Testis (tissue), 3 donors: ENCODE data around the gene NHSL2. TPM values are rescaled to one million over a fixed set of nuclear protein-coding genes. Genes with fewer than 3 reads are reported as not detected.

Experiments used
- DNase-seq: peaks from one replicate; pipeline ENCODE4 v3.0.0-alpha.2; 2019
- H3K27ac ChIP-seq, 2 donors: fragments of 200-600 bp; sonication (generic); one replicate each; pipeline ENCODE4 v1.5.1; 2019
- H3K27me3 ChIP-seq: fragments of 200-600 bp; sonication (generic); one replicate; pipeline ENCODE4 v1.5.1; 2019
- H3K36me3 ChIP-seq: fragments of 200-600 bp; sonication (generic); one replicate; pipeline ENCODE4 v1.5.1; 2017; ENCODE audit warnings: low read depth; ENCODE audit errors: missing control alignments
- H3K4me1 ChIP-seq: fragments of 200-600 bp; sonication (generic); one replicate; pipeline ENCODE4 v1.5.1; 2019
- H3K4me3 ChIP-seq, 2 donors: fragments of 200-600 bp; sonication (generic); one replicate each; pipeline ENCODE4 v1.5.1; 2017 to 2019
- H3K9me3 ChIP-seq: fragments of 200-600 bp; sonication (generic); one replicate; pipeline ENCODE4 v1.5.1; 2017
- POLR2A ChIP-seq: fragments of 450-650 bp; IDR thresholded peaks from one replicate; pipeline ENCODE4 v1.6.1; 2017; ENCODE audit warnings: antibody characterized with exemption, mild to moderate bottlenecking, moderate library complexity
- WGBS, 2 donors: methylation state at CpG; one replicate each; pipeline ENCODE4 v1.1.5; 2018; 5-methylcytosine and 5-hydroxymethylcytosine counted together
- intact Hi-C: fragments of 100-400 bp; cut with DNase I; formaldehyde crosslinking; loops from one replicate; pipeline ENCODE4 v1.15.1; 2023; ENCODE audit warnings: low total_unique reads
- polyA plus RNA-seq: library from polyadenylated mRNA; stranded (reverse); fragments of 350-450 nt; fragmentation: Illumina TruSeq; extraction: RNeasy Lipid Tissue Mini Kit (QIAGEN cat#74804); gene quantifications from one replicate; pipeline ENCODE4 v1.2.3, GENCODE V29; 2014; ENCODE audit warnings: low read depth, low replicate concordance; ENCODE audit not compliant: insufficient read depth
- total RNA-seq, 2 donors: library from RNA; depleted of rRNA; stranded (reverse); fragments of >200 nt; gene quantifications; one replicate each; pipeline ENCODE4 v1.2.3, GENCODE V29; 2016
- TF ChIP-seq, protein P1 (sequence below), 3 experiments: fragments of 450-650 bp in 2 of 3; fragments of 200-600 bp in 1 of 3; sonication (generic) in 1 of 3; IDR thresholded peaks; one replicate each; pipeline ENCODE4 v1.5.1; 2016 to 2019; ENCODE audit warnings: antibody characterized with exemption in 3 of 3, mild to moderate bottlenecking in 2 of 3, moderate library complexity in 1 of 3

NHSL2 gene
- total and polyA plus RNA-seq, 3 donors from 2014 or later = 9.5 to 33.1 (median 32.5) TPM

GRCh38 chrX:72127332-72127731 is 216.7 kb downstream of the NHSL2 start:
- H3K4me1 ChIP-seq = peaks cover 14% of the 10 kb centered on the region
- H3K4me3 ChIP-seq = no peak overlapping the region
- H3K27ac ChIP-seq = no peak overlapping the region
- WGBS, 2 donors = 8 to 44% methylated on average over 2 to 3 of the region's 3 CpGs
- no peak for TF ChIP-seq POLR2A
- TF ChIP-seq, protein P1, sequence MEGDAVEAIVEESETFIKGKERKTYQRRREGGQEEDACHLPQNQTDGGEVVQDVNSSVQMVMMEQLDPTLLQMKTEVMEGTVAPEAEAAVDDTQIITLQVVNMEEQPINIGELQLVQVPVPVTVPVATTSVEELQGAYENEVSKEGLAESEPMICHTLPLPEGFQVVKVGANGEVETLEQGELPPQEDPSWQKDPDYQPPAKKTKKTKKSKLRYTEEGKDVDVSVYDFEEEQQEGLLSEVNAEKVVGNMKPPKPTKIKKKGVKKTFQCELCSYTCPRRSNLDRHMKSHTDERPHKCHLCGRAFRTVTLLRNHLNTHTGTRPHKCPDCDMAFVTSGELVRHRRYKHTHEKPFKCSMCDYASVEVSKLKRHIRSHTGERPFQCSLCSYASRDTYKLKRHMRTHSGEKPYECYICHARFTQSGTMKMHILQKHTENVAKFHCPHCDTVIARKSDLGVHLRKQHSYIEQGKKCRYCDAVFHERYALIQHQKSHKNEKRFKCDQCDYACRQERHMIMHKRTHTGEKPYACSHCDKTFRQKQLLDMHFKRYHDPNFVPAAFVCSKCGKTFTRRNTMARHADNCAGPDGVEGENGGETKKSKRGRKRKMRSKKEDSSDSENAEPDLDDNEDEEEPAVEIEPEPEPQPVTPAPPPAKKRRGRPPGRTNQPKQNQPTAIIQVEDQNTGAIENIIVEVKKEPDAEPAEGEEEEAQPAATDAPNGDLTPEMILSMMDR (IDR thresholded peaks at IDR 0.05) = no peak
- intact Hi-C loops = no loop called here
- no peaks in the 10 kb centered on the region for H3K27me3 ChIP-seq
- H3K36me3 ChIP-seq = no peaks in the 10 kb centered on the region
- H3K9me3 ChIP-seq = no peaks in the 10 kb centered on the region
- DNase-seq = no peak

DNA sequence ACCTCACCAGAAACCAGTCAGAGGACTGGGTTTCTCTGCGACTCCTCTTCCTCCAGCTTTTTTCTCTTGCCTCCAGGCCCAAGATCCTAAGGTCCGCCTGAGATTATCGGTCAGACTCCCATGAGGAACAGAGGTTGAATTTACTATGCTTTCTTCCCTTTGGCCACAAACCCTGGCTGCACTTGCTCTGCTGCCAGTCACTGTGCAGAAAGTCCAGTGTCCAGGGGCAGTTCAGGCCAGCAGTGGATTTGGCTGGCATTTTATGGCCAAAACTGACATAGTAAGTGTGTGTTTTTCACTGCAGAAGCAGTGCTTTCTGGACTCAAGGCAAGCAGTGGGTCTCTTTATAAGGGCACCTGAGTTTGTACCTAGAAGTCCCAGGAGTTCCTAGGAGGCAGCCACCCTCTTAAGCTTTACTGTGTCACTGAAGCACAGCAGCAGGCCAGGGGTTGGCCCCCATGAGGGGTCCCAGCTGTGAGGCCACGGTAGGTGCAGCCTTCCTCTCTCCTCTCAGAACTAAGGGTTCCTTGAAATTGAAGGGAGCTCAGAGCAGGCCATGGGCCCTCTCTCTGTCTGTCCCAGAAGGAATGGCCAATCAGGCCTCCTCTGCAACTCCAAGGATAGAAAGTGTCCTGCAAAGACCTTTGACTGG is 217.7 kb downstream of the NHSL2 start:
- no peak overlapping the region for H3K4me3 ChIP-seq
- no peaks in the 10 kb centered on the region for H3K36me3 ChIP-seq
- H3K9me3 ChIP-seq = no peaks in the 10 kb centered on the region
- peaks cover 17% of the 10 kb centered on the region for H3K4me1 ChIP-seq
- H3K27ac ChIP-seq = no peak overlapping the region
- DNase-seq = no peak
- 79 to 88% methylated on average over 1 to 4 of the region's 4 CpGs for WGBS, 2 donors
- no peaks in the 10 kb centered on the region for H3K27me3 ChIP-seq
- intact Hi-C loops = no loop called here
- TF ChIP-seq, protein P1 (IDR thresholded peaks at IDR 0.05) = no peak
- TF ChIP-seq POLR2A = no peak

GRCh38 chrX:72128881-72129280 is 218.2 kb downstream of the NHSL2 start:
- no peak for DNase-seq
- Histone ChIP-seq H3K4me1 (peaks cover 11% of the 10 kb centered on the region), H3K27me3 (no peaks in the 10 kb centered on the region), H3K9me3 (no peaks in the 10 kb centered on the region), H3K36me3 (no peaks in the 10 kb centered on the region), H3K4me3 (no peak overlapping the region), H3K27ac (no peak overlapping the region)
- intact Hi-C loops = no loop called here
- WGBS, 2 donors = 74% methylated on average over 5 of the region's 6 CpGs; no CpG with 5 or more reads in 1 of the 2 donors
- TF ChIP-seq, protein P1 (IDR thresholded peaks at IDR 0.05) = peak in 1 of 3 experiments; percentile 25
- no peak for TF ChIP-seq POLR2A

DNA sequence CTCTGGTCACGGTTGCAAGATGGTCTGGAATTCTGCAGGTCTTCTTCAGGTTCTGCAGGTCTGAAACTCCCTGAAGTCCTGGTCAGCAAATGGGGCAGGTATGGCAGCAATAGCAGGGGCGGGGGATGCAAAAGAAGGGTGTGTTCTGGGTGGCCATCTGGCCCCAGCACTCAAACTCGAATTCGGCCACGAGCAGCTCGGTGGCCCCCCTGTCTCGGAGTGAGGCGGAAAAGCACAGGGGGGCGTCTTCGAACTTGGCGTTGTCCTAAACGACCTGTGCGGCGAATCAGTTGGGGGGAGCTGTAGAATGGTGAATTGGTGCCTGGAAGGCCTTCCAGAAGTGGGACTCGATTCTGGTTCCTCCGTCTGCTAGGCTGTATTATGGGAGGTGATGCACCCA is 219.0 kb downstream of the NHSL2 start:
- H3K36me3 ChIP-seq = no peaks in the 10 kb centered on the region
- H3K4me3 ChIP-seq = no peak overlapping the region
- 91 to 95% methylated on average over 4 to 15 of the region's 16 CpGs for WGBS, 2 donors
- no peaks in the 10 kb centered on the region for H3K27me3 ChIP-seq
- H3K27ac ChIP-seq = no peak overlapping the region
- intact Hi-C loops = no loop called here
- H3K4me1 ChIP-seq = peaks cover 9% of the 10 kb centered on the region
- TF ChIP-seq, protein P1 (IDR thresholded peaks at IDR 0.05) = no peak
- TF ChIP-seq POLR2A = no peak
- no peak for DNase-seq
- no peaks in the 10 kb centered on the region for H3K9me3 ChIP-seq
